Fibroblast of lung (primary cell): ENCODE measurements around the gene LAMA4.

Source experiments
- EZH2 ChIP-seq: IDR thresholded peaks from 2 replicates; pipeline ENCODE4 v1.5.1; 2012; ENCODE audit warnings: low read length, control low read depth, mild to moderate bottlenecking; ENCODE audit errors: missing control alignments
- TF ChIP-seq, protein P1 (sequence below), 2 donors: IDR thresholded peaks in 1 of 2; conservative IDR thresholded peaks in 1 of 2; 1 replicate in 1 of 2; 2 replicates in 1 of 2; pipeline ENCODE4 v1.5.1; 2011 to 2012; ENCODE audit warnings: low read length in 2 of 2, control low read depth in 1 of 2, inconsistent platforms in 1 of 2, low read depth in 1 of 2, mild to moderate bottlenecking in 1 of 2

DNA sequence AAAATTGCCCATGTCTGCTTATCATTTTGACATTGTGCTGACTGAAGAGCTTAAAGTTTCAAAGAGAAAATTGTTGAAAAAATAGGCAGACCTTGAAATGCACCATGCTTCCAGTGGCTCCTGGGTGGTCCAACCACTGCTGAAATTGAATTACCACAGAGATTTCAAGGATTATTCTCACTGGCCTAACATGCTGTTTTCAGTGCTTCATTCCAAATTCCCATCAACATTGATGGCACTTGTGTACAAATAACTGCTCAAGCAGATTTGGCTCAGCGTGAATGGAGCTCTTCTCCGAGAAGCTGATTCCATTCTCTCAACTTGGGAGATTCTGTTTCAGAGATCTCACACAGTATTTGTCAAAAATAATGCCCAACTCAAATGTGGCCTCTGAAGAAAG lies 75.5 kb downstream of the LAMA4 start:
- TF ChIP-seq, protein P1, sequence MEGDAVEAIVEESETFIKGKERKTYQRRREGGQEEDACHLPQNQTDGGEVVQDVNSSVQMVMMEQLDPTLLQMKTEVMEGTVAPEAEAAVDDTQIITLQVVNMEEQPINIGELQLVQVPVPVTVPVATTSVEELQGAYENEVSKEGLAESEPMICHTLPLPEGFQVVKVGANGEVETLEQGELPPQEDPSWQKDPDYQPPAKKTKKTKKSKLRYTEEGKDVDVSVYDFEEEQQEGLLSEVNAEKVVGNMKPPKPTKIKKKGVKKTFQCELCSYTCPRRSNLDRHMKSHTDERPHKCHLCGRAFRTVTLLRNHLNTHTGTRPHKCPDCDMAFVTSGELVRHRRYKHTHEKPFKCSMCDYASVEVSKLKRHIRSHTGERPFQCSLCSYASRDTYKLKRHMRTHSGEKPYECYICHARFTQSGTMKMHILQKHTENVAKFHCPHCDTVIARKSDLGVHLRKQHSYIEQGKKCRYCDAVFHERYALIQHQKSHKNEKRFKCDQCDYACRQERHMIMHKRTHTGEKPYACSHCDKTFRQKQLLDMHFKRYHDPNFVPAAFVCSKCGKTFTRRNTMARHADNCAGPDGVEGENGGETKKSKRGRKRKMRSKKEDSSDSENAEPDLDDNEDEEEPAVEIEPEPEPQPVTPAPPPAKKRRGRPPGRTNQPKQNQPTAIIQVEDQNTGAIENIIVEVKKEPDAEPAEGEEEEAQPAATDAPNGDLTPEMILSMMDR (conservative IDR thresholded peaks at IDR 0.05 in 1 of 2, IDR thresholded peaks at IDR 0.05 in 1 of 2; ENCODE audit: low read depth in 1 of 2, low read length in 2 of 2), result no peak
- TF ChIP-seq EZH2, result no peak
